HCT116 (cell line): ENCODE results near the gene EPHB2. TPM values are rescaled to one million over a fixed set of nuclear protein-coding genes. Genes with fewer than 3 reads are reported as not detected.

ENCODE experiments used
- ATAC-seq: fragments of 200-7000 bp; cut with Tn5 transposase; 2 replicates; pipeline ENCODE4 v1.9.1; 2020; ENCODE audit warnings: mild to moderate bottlenecking, moderate library complexity
- BruUV-seq: library from RNA; stranded (reverse); fragments of 400-500 nt; replicated peaks from 2 replicates; lab custom pipeline; 2021; lab: Mats Ljungman, UMichigan
- CTCF ChIA-PET: fragments of 300-600 bp; sonication (Branson Sonifier 250); formaldehyde crosslinking; loops from one replicate; lab custom pipeline; 2021; ENCODE audit warnings: antibody characterized with exemption; lab: Charles Lee
- POLR2A ChIA-PET: fragments of 300-600, 350-600 bp; sonication (Branson Sonifier 250); formaldehyde crosslinking; loops from one replicate; lab custom pipeline; 2021; ENCODE audit warnings: antibody characterized with exemption; lab: Charles Lee
- RAD21 ChIA-PET, 2 experiments: fragments of 300-600 bp; sonication (Branson Sonifier 250); formaldehyde crosslinking; loops; one replicate each; lab custom pipeline; 2023; ENCODE audit warnings: low total read pairs in 2 of 2; ENCODE audit not compliant: uncharacterized antibody in 2 of 2, unreplicated experiment in 2 of 2, low non-redundant PET in 1 of 2; lab: Charles Lee
- DNase-seq: peaks from one replicate; pipeline ENCODE4 v3.0.0-alpha.2; 2010; ENCODE audit warnings: low read depth, low spot score
- H2AFZ ChIP-seq: fragments of 200-600 bp; shearing (Covaris generic), sonication (generic); 2 replicates; pipeline ENCODE4 v1.6.1; 2017; ENCODE audit warnings: low read depth, mixed run types, mixed read lengths, antibody characterized with exemption, low read length; ENCODE audit not compliant: poor library complexity, severe bottlenecking
- H3K27ac ChIP-seq: 2 replicates; pipeline ENCODE4 v1.5.1; 2012; ENCODE audit warnings: low read depth, low read length
- H3K27me3 ChIP-seq: fragments of 200-600 bp; sonication (generic); 2 replicates; pipeline ENCODE4 v1.6.1; 2016; ENCODE audit warnings: mixed run types, low read length, mixed read lengths; ENCODE audit not compliant: insufficient read depth
- H3K36me3 ChIP-seq, 2 experiments: fragments of 200-500 bp in 1 of 2; fragments of 200-600 bp in 1 of 2; sonication (Bioruptor generic) in 1 of 2; sonication (generic) in 1 of 2; 2 replicates each; pipeline versions ENCODE4 v1.5.1 to v1.6.1; 2014 to 2016; ENCODE audit warnings: low read length in 2 of 2, inconsistent platforms in 1 of 2, mixed read lengths in 1 of 2, mixed run types in 1 of 2; ENCODE audit not compliant: insufficient read depth in 2 of 2, control insufficient read depth in 1 of 2
- H3K4me1 ChIP-seq, 2 experiments: fragments of 200-600 bp in 1 of 2; sonication (generic) in 1 of 2; 2 replicates each; pipeline versions ENCODE4 v1.5.1 to v1.6.1; 2012 to 2017; ENCODE audit warnings: low read length in 2 of 2, inconsistent platforms in 1 of 2, mild to moderate bottlenecking in 1 of 2, mixed read lengths in 1 of 2, mixed run types in 1 of 2, moderate library complexity in 1 of 2; ENCODE audit not compliant: insufficient read depth in 2 of 2, control insufficient read depth in 1 of 2
- H3K4me2 ChIP-seq: fragments of 200-600 bp; sonication (generic); 2 replicates; pipeline ENCODE4 v1.6.1; 2017; ENCODE audit warnings: mixed run types, low read length, mixed read lengths
- H3K4me3 ChIP-seq, 2 experiments: fragments of 200-600 bp in 1 of 2; sonication (generic) in 1 of 2; replicated peaks in 1 of 2; 2 replicates each; pipeline ENCODE4 v1.5.1; 2011 to 2016; ENCODE audit warnings: low read length in 2 of 2, control low read depth in 1 of 2, low read depth in 1 of 2, mild to moderate bottlenecking in 1 of 2, mixed read lengths in 1 of 2, mixed run types in 1 of 2
- H3K79me2 ChIP-seq: fragments of 200-600 bp; sonication (generic); 2 replicates; pipeline ENCODE4 v1.6.1; 2017; ENCODE audit warnings: mild to moderate bottlenecking, mixed run types, low read length, moderate library complexity, mixed read lengths; ENCODE audit not compliant: insufficient read depth
- H3K9ac ChIP-seq: fragments of 200-600 bp; sonication (generic); 2 replicates; pipeline ENCODE4 v1.6.1; 2016; ENCODE audit warnings: low read length, mixed read lengths
- H3K9me2 ChIP-seq: fragments of 200-600 bp; sonication (generic), shearing (Covaris generic); 2 replicates; pipeline ENCODE4 v1.6.1; 2017; ENCODE audit warnings: mixed run types, mild to moderate bottlenecking, moderate library complexity; ENCODE audit not compliant: insufficient read depth
- H3K9me3 ChIP-seq, 2 experiments: fragments of 200-500 bp in 1 of 2; fragments of 200-600 bp in 1 of 2; sonication (Bioruptor generic) in 1 of 2; sonication (generic) in 1 of 2; 2 replicates each; pipeline ENCODE4 v1.6.1; 2014 to 2017; ENCODE audit warnings: low read length in 2 of 2, mixed read lengths in 2 of 2, inconsistent platforms in 1 of 2, low read depth in 1 of 2, mild to moderate bottlenecking in 1 of 2, mixed run types in 1 of 2, moderate library complexity in 1 of 2; ENCODE audit not compliant: control insufficient read depth in 1 of 2, insufficient read depth in 1 of 2
- H4K20me1 ChIP-seq: fragments of 200-600 bp; sonication (generic), shearing (Covaris generic); 2 replicates; pipeline ENCODE4 v1.6.1; 2017; ENCODE audit warnings: mixed run types, mild to moderate bottlenecking, moderate library complexity; ENCODE audit not compliant: insufficient read depth
- ATF3 ChIP-seq: IDR thresholded peaks from 2 replicates; pipeline ENCODE4 v1.6.1; 2012
- CBX3 ChIP-seq: IDR thresholded peaks from 2 replicates; pipeline ENCODE4 v1.6.1; 2012; ENCODE audit warnings: low read depth
- EGR1 ChIP-seq: IDR thresholded peaks from 2 replicates; pipeline ENCODE4 v1.6.1; 2012; ENCODE audit warnings: low read depth
- EZH2phosphoT487 ChIP-seq: fragments of 200-600 bp; IDR thresholded peaks from 2 replicates; pipeline ENCODE4 v1.6.1; 2018; ENCODE audit warnings: antibody characterized with exemption, borderline replicate concordance
- FOSL1 ChIP-seq: IDR thresholded peaks from 2 replicates; pipeline ENCODE4 v1.6.1; 2012; ENCODE audit warnings: low read depth
- MAX ChIP-seq: IDR thresholded peaks from 2 replicates; pipeline ENCODE4 v1.6.1; 2012
- SP1 ChIP-seq: IDR thresholded peaks from 2 replicates; pipeline ENCODE4 v1.6.1; 2012; ENCODE audit warnings: low read depth
- SRF ChIP-seq: IDR thresholded peaks from 2 replicates; pipeline ENCODE4 v1.6.1; 2012; ENCODE audit warnings: low read depth
- YY1 ChIP-seq: IDR thresholded peaks from 2 replicates; pipeline ENCODE4 v1.6.1; 2011; ENCODE audit warnings: low read length, low read depth, moderate library complexity, mild to moderate bottlenecking; ENCODE audit not compliant: insufficient replicate concordance; ENCODE audit errors: extremely low read depth
- ZFX ChIP-seq: fragments of 450-650 bp; IDR thresholded peaks from 2 replicates; pipeline ENCODE4 v1.6.1; 2017
- ZNF274 ChIP-seq: fragments of 200-500 bp; sonication (Bioruptor generic); IDR thresholded peaks from 2 replicates; pipeline ENCODE4 v1.6.1; 2014; ENCODE audit warnings: mild to moderate bottlenecking, low read depth, low read length, inconsistent platforms
- intact Hi-C: fragments of 100-400 bp; cut with micrococcal nuclease; formaldehyde crosslinking; loops from 2 replicates; pipeline ENCODE4 v1.10.0; 2022
- microRNA-seq: library from miRNA; unstranded; fragments of <30 nt; microRNA quantifications from one replicate; pipeline ENCODE4, GENCODE V29; 2016; ENCODE audit warnings: borderline number of aligned reads
- total RNA-seq: library from RNA; stranded (reverse); gene quantifications from one replicate; pipeline ENCODE4 v1.2.1, GENCODE V29; 2021; ENCODE audit not compliant: unreplicated experiment
- TF ChIP-seq, protein P1 (sequence below), 3 experiments: fragments of 200-600 bp in 1 of 3; sonication (generic) in 1 of 3; IDR thresholded peaks in 2 of 3; conservative IDR thresholded peaks in 1 of 3; 2 replicates each; pipeline ENCODE4 v1.5.1; 2012 to 2017; ENCODE audit warnings: low read depth in 2 of 3, low read length in 2 of 3, antibody characterized with exemption in 1 of 3, borderline replicate concordance in 1 of 3, control low read depth in 1 of 3, mild to moderate bottlenecking in 1 of 3, mixed read lengths in 1 of 3, mixed run types in 1 of 3, moderate library complexity in 1 of 3; ENCODE audit not compliant: insufficient read depth in 1 of 3

Gene EPHB2
- total RNA-seq, 1 experiment from 2014 or later: 19.5 TPM

DNA sequence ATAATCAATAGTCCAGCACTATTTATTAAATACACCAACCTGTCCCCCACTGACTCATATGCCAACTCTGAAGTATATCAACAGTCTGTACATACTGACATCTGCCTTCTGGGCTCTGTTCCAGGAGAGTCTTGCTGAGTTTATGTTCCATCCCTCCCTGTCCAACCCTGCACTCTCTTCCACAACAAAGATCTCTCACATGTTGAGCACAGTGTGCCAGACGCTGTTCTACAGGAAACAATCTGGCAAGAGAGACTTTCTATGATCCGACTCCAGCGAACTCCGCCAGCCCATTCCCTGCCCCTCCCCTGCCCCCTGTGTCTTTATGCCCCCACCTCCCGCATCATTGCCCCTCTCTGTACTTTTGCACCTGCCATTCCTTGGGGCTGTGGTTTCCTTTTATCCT lies 258.7 kb downstream of the EPHB2 start (continued):
- no peak for TF ChIP-seq EGR1
- TF ChIP-seq EZH2phosphoT487: no peak
- TF ChIP-seq SRF: no peak
- TF ChIP-seq MAX: no peak
- TF ChIP-seq, protein P1, sequence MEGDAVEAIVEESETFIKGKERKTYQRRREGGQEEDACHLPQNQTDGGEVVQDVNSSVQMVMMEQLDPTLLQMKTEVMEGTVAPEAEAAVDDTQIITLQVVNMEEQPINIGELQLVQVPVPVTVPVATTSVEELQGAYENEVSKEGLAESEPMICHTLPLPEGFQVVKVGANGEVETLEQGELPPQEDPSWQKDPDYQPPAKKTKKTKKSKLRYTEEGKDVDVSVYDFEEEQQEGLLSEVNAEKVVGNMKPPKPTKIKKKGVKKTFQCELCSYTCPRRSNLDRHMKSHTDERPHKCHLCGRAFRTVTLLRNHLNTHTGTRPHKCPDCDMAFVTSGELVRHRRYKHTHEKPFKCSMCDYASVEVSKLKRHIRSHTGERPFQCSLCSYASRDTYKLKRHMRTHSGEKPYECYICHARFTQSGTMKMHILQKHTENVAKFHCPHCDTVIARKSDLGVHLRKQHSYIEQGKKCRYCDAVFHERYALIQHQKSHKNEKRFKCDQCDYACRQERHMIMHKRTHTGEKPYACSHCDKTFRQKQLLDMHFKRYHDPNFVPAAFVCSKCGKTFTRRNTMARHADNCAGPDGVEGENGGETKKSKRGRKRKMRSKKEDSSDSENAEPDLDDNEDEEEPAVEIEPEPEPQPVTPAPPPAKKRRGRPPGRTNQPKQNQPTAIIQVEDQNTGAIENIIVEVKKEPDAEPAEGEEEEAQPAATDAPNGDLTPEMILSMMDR (IDR thresholded peaks at IDR 0.05 in 2 of 3, conservative IDR thresholded peaks at IDR 0.05 in 1 of 3; ENCODE audit: borderline replicate concordance in 1 of 3, insufficient read depth in 1 of 3, low read depth in 2 of 3, low read length in 2 of 3): no peak
- no peak for TF ChIP-seq ZFX
- no peak for TF ChIP-seq SP1
- no peak for TF ChIP-seq CBX3
- TF ChIP-seq YY1: no peak
- no peak for TF ChIP-seq ZNF274
- no peak for TF ChIP-seq FOSL1

DNA sequence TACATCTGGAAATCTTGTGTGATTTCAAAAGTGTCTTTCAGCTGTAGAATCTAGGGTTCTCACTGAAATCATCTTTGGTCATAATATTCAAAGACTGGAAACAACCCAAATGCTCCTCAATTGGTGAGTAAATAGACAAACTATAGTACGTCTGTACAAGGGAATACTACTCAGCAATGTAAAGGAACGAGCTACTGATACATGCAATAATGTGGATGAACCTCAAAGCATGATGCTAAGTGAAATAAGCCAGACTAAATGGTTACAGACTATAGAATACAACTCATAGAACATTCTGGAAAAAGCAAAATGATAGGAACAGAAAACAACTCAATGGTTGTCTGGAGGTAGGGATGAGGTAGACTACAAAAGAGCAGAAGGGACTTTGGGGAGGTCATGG lies 259.5 kb downstream of the EPHB2 start:
- DNase-seq (no peak), ATAC-seq (no peak)
- H2AFZ ChIP-seq: no peak overlapping the region
- no peaks in the 10 kb centered on the region for H3K9me2 ChIP-seq
- BruUV-seq: no TSS peak
- peaks cover 6% of the 10 kb centered on the region; the same call in 1 of the 2 replicates for H3K27me3 ChIP-seq
- no peaks in the 10 kb centered on the region for H3K79me2 ChIP-seq
- H3K27ac ChIP-seq: no peak overlapping the region
- ChIA-PET POLR2A (interaction anchor here (0.6 kb wide), 1 partner anchor 50 kb away, joined by 3 read pairs; no protein-coding TSS in a partner anchor), RAD21 (no interaction called here), CTCF (no interaction called here)
- H3K9me3 ChIP-seq: no peaks in the 10 kb centered on the region
- intact Hi-C loops: loop anchor here (10.0 kb wide), 1 partner anchor 435 kb away; no protein-coding TSS in a partner anchor
- no peak overlapping the region for H3K9ac ChIP-seq
- no peak overlapping the region for H3K4me2 ChIP-seq
- no peak for TF ChIP-seq ZFX
- TF ChIP-seq ATF3: no peak
- no peaks in the 10 kb centered on the region for H3K4me1 ChIP-seq
- no peaks in the 10 kb centered on the region for H3K36me3 ChIP-seq
- H3K4me3 ChIP-seq: no peak overlapping the region
- H4K20me1 ChIP-seq: no peaks in the 10 kb centered on the region

Small RNAs within 50 kb of the gene (microRNA-seq; reads per million reads assigned to microRNA genes)
- gene MIR4253 (not detected), gene MIR4684 (not detected)

Other genes with a start within 250 kb of the EPHB2 start
- gene EPHA8, start 147.3 kb upstream of the EPHB2 start, total RNA-seq: 0.30 TPM
- gene C1QA, start 74.2 kb upstream of the EPHB2 start, total RNA-seq: 0.91 TPM
- gene C1QC, start 67.2 kb upstream of the EPHB2 start, total RNA-seq: 0.59 TPM
- gene C1QB, start 57.6 kb upstream of the EPHB2 start, total RNA-seq: 0.32 TPM